ENCODE data around the gene ARPC1A.

- no peak for TF ChIP-seq POLR2A (IDR thresholded peaks at IDR 0.05; ENCODE audit: low read length)
- TF ChIP-seq GATA1 (IDR thresholded peaks at IDR 0.05; ENCODE audit: low read depth, low read length) = no peak
Observed at GRCh38 chr7:99383203-99383602, 57.5 kb downstream of the ARPC1A start.
